ENCODE measurements around the gene ZNF433.
"Not testable (repeated sequence)": the region's sequence is repeated elsewhere in the genome, so short reads cannot be mapped to it uniquely, and the experiment has no call there.

Gene ZNF433

DNA sequence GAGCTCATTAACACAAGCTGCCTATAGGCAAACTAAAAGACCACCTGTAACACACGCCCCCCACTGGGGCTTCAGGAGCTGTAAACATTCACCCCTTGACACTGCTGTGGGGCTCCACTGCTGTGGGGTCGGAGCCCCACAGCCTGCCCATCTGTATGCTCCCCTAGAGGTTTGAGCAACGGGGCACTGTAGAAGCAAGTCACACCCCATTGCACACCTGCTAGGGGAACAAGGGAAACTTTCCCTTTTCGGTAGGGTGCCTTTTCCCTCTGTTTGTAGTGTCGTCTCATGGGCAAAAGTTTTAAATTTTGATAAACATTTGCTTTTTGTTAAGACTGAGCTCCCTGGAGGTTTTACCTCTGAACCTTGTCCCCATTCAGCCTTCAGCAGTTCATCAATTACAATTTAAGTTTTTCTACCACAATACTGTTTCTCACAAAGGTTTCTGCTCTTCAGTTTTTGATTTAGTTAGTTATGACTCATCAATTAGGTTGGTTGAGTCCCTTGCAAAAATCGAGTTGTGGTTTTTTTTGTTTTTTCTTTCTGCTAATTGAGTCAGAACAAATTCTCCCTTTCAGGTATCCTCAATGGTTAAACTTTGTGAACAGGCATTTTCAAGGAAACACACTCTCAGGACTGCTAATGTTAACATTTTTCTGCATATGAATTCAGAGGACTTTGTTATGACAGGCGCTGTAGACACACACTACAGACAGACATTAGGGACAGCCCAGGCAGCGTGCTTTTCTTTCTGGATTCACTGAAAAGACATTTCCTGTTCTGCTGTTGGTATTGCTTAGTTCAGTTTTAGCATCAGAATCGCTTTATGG is 35.1 kb downstream of the ZNF433 start:
- no peak overlapping the region for H3K4me3 ChIP-seq (ENCODE audit: low read length)
- H4K20me1 ChIP-seq (ENCODE audit: insufficient read depth, low read length), result no peaks in the 10 kb centered on the region
- no peak for TF ChIP-seq EZH2 (optimal IDR thresholded peaks at IDR 0.05; ENCODE audit: low read depth, low read length)
- TF ChIP-seq, protein P1, sequence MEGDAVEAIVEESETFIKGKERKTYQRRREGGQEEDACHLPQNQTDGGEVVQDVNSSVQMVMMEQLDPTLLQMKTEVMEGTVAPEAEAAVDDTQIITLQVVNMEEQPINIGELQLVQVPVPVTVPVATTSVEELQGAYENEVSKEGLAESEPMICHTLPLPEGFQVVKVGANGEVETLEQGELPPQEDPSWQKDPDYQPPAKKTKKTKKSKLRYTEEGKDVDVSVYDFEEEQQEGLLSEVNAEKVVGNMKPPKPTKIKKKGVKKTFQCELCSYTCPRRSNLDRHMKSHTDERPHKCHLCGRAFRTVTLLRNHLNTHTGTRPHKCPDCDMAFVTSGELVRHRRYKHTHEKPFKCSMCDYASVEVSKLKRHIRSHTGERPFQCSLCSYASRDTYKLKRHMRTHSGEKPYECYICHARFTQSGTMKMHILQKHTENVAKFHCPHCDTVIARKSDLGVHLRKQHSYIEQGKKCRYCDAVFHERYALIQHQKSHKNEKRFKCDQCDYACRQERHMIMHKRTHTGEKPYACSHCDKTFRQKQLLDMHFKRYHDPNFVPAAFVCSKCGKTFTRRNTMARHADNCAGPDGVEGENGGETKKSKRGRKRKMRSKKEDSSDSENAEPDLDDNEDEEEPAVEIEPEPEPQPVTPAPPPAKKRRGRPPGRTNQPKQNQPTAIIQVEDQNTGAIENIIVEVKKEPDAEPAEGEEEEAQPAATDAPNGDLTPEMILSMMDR (IDR thresholded peaks at IDR 0.05; ENCODE audit: low read length), result no peak
- TF ChIP-seq EZH2phosphoT487 (IDR thresholded peaks at IDR 0.05; ENCODE audit: low read length), result no peak
- peaks cover 10% of the 10 kb centered on the region; the same call in 1 of the 2 replicates for H3K79me2 ChIP-seq (ENCODE audit: low read length)
- H2AFZ ChIP-seq (ENCODE audit: low read length), result no peak overlapping the region
- no peaks in the 10 kb centered on the region for H3K9me3 ChIP-seq (replicated peaks; ENCODE audit: insufficient read depth, low read length)
- H3K4me2 ChIP-seq (ENCODE audit: low read depth, low read length), result no peak overlapping the region
- H3K27me3 ChIP-seq (replicated peaks; ENCODE audit: insufficient read depth, low read length), result no peaks in the 10 kb centered on the region
- no peaks in the 10 kb centered on the region for H3K9me2 ChIP-seq (replicated peaks; ENCODE audit: insufficient read depth, low read length)
- no peaks in the 10 kb centered on the region for H3K4me1 ChIP-seq (ENCODE audit: low read length)
- DNase-seq, result no peak
- H3K27ac ChIP-seq (ENCODE audit: low read length), result no peak overlapping the region
- H3F3A ChIP-seq (ENCODE audit: insufficient read depth, low read length), result no peaks in the 10 kb centered on the region
- no peak overlapping the region for H3K9ac ChIP-seq (ENCODE audit: low read length)
- no peaks in the 10 kb centered on the region; the same call in 1 of the 2 replicates for H3K36me3 ChIP-seq (replicated peaks; ENCODE audit: insufficient read depth, low read length)

DNA sequence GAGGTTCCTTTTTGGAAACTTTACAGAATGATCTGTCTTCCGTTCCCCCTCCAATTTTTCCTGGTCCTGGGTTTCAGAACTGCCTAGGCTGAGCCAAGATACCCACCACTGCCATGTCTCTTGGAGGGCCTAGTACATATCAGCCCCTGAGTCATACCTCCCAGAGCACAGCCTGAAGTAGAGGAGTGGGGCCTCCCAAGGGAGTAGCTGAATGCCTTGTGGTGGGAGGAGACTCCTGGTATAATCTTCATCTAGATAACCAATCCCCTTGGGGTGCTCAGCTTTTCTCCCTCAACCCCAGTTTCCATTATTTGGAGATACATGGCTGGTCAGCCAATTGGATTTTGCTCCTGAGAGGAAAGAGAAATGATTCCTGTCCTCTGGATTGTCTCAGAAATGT is 40.3 kb downstream of the ZNF433 start:
- Histone ChIP-seq H3K4me1 (ENCODE audit: low read length) (no peaks in the 10 kb centered on the region), H3F3A (ENCODE audit: insufficient read depth, low read length) (no peaks in the 10 kb centered on the region), H3K4me3 (ENCODE audit: low read length) (no peak overlapping the region), H3K27me3 (replicated peaks; ENCODE audit: insufficient read depth, low read length) (no peaks in the 10 kb centered on the region), H2AFZ (ENCODE audit: low read length) (no peak overlapping the region), H3K27ac (ENCODE audit: low read length) (no peak overlapping the region), H4K20me1 (ENCODE audit: insufficient read depth, low read length) (no peaks in the 10 kb centered on the region), H3K79me2 (ENCODE audit: low read length) (peaks cover 25% of the 10 kb centered on the region), H3K4me2 (ENCODE audit: low read depth, low read length) (no peak overlapping the region), H3K9me3 (replicated peaks; ENCODE audit: insufficient read depth, low read length) (no peaks in the 10 kb centered on the region), H3K9ac (ENCODE audit: low read length) (no peak overlapping the region), H3K36me3 (replicated peaks; ENCODE audit: insufficient read depth, low read length) (no peaks in the 10 kb centered on the region; the same call in 1 of the 2 replicates), H3K9me2 (replicated peaks; ENCODE audit: insufficient read depth, low read length) (no peaks in the 10 kb centered on the region)
- TF ChIP-seq EZH2phosphoT487 (IDR thresholded peaks at IDR 0.05; ENCODE audit: low read length) (no peak), EZH2 (optimal IDR thresholded peaks at IDR 0.05; ENCODE audit: low read depth, low read length) (no peak)
- TF ChIP-seq, protein P1 (IDR thresholded peaks at IDR 0.05; ENCODE audit: low read length), result no peak
- DNase-seq, result no peak

DNA sequence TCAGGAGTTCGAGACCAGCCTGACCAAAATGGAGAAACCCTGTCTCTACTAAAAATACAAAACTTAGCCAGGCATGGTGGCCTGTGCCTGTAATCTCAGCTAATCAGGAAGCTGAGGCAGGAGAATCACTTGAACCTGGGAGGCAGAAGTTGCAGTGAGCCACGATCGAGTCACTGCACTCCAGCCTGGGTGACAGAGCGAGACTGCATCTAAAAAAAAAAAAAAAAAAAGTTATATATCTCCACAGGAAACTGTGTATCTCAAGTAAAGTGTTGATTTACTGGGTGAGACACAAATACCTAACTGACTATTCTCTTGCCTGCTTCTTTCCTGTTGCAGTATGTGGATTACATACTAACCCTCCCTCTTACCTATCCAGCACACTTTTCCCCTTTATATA is 43.6 kb downstream of the ZNF433 start:
- not testable (repeated sequence) for H3K4me2 ChIP-seq (ENCODE audit: low read depth, low read length); DNase-seq; H3K9me2 ChIP-seq (replicated peaks; ENCODE audit: insufficient read depth, low read length); H3K4me3 ChIP-seq (ENCODE audit: low read length); H3K9me3 ChIP-seq (replicated peaks; ENCODE audit: insufficient read depth, low read length); H4K20me1 ChIP-seq (ENCODE audit: insufficient read depth, low read length); H3K36me3 ChIP-seq (replicated peaks; ENCODE audit: insufficient read depth, low read length); H3K27ac ChIP-seq (ENCODE audit: low read length); H2AFZ ChIP-seq (ENCODE audit: low read length); H3K9ac ChIP-seq (ENCODE audit: low read length); H3K4me1 ChIP-seq (ENCODE audit: low read length); H3K27me3 ChIP-seq (replicated peaks; ENCODE audit: insufficient read depth, low read length)
- Histone ChIP-seq H3F3A (ENCODE audit: insufficient read depth, low read length) (peaks cover 15% of the 10 kb centered on the region), H3K79me2 (ENCODE audit: low read length) (peaks cover 26% of the 10 kb centered on the region)

DNA sequence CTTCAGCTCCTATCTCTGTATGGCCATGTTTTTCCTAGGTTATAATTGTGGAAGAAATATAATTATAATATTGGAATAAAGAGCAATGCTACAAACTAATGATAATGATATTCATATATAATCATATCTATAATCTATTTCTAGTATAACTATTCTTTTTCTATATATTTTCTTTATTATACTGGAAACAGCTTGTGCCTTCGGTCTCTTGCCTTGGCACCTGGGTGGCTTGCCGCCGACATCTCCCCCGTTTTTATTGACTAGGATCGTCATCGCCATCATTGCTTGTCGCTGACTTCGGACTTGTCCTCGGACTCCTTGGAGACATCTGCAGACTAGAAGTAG is 46.4 kb downstream of the ZNF433 start:
- Histone ChIP-seq H2AFZ (ENCODE audit: low read length) (no peak overlapping the region), H3K9me2 (replicated peaks; ENCODE audit: insufficient read depth, low read length) (no peaks in the 10 kb centered on the region), H3K4me1 (ENCODE audit: low read length) (no peaks in the 10 kb centered on the region), H3K4me3 (ENCODE audit: low read length) (peak overlapping the region; percentile 93), H3K79me2 (ENCODE audit: low read length) (peaks cover 18% of the 10 kb centered on the region), H3K27ac (ENCODE audit: low read length) (peak overlapping the region; percentile 60; the same call in 1 of the 2 replicates), H3K9me3 (replicated peaks; ENCODE audit: insufficient read depth, low read length) (no peaks in the 10 kb centered on the region), H4K20me1 (ENCODE audit: insufficient read depth, low read length) (no peaks in the 10 kb centered on the region), H3K4me2 (ENCODE audit: low read depth, low read length) (peak overlapping the region; percentile 85; the same call in 1 of the 2 replicates), H3K9ac (ENCODE audit: low read length) (no peak overlapping the region), H3F3A (ENCODE audit: insufficient read depth, low read length) (peaks cover 15% of the 10 kb centered on the region), H3K27me3 (replicated peaks; ENCODE audit: insufficient read depth, low read length) (no peaks in the 10 kb centered on the region), H3K36me3 (replicated peaks; ENCODE audit: insufficient read depth, low read length) (no peaks in the 10 kb centered on the region)
- TF ChIP-seq EZH2 (optimal IDR thresholded peaks at IDR 0.05; ENCODE audit: low read depth, low read length) (no peak), EZH2phosphoT487 (IDR thresholded peaks at IDR 0.05; ENCODE audit: low read length) (no peak)
- TF ChIP-seq, protein P1 (IDR thresholded peaks at IDR 0.05; ENCODE audit: low read length), result no peak
- DNase-seq, result no peak

Data from MM.1S (cell line).